Measurements from ENCODE around the gene PHETA2. TPM values are rescaled to one million over a fixed set of nuclear protein-coding genes. Genes with fewer than 3 reads are reported as not detected.
"Not testable (repeated sequence)": the region's sequence is repeated elsewhere in the genome, so short reads cannot be mapped to it uniquely, and the experiment has no call there.

PHETA2 gene
- polyA plus RNA-seq, 2 of the 4 experiments (the other 2 are of a cell fraction) = 0.03 TPM; not detected in 1

DNA sequence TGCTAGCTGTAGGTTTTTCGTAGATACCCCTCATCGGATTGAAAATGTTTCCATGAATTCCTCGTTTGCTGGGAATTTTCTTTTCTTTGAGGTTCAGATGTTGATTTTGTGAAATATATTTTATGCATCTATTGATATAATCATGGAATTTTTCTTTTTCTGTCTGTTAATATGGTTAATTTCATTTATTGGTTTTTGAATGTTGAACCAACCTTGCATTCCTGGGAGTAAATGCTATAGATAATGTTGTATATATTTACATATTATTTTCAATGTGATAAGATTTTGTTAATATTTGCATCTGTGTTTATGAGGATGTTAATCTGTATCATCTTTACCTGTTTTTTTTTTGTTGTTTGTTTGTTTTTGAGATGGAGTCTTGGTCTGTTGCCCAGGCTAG lies 27.2 kb downstream of the PHETA2 start:
- Histone ChIP-seq H3K27ac (no peak overlapping the region), H3K4me1 (no peaks in the 10 kb centered on the region), H3K4me3 (no peak overlapping the region), H3K9me3 (peaks cover 22% of the 10 kb centered on the region; the same call in 2 of the 3 replicates), H3K4me2 (no peak overlapping the region)
- ChIA-PET POLR2A (no interaction called here), CTCF (interaction anchor here (0.6 kb wide), 1 partner anchor 144 kb away, joined by 3 read pairs; no protein-coding TSS in a partner anchor)
- FAIRE-seq (no peak), DNase-seq (ENCODE audit: low read depth in 1 of 2, low spot score in 1 of 2) (no peak), ATAC-seq (no peak)
- TF ChIP-seq FOSL2 (IDR thresholded peaks at IDR 0.05) (no peak), FOSL2 (CRISPR knock-in tag; IDR thresholded peaks at IDR 0.05) (no peak), REST (IDR thresholded peaks at IDR 0.05) (no peak), GATA3 (IDR thresholded peaks at IDR 0.05; ENCODE audit: borderline replicate concordance) (no peak), JUN (IDR thresholded peaks at IDR 0.05) (no peak), MYC (IDR thresholded peaks at IDR 0.05; ENCODE audit: borderline replicate concordance, low read length) (no peak), SMC3 (IDR thresholded peaks at IDR 0.05) (no peak), RNF2 (IDR thresholded peaks at IDR 0.05; ENCODE audit: borderline replicate concordance, low read depth) (no peak), HMGXB4 (CRISPR knock-in tag; IDR thresholded peaks at IDR 0.05; ENCODE audit: borderline replicate concordance) (no peak), NR3C1 (IDR thresholded peaks at IDR 0.05) (no peak), ZSCAN20 (CRISPR knock-in tag; IDR thresholded peaks at IDR 0.05) (no peak), CBX8 (IDR thresholded peaks at IDR 0.05) (no peak), BHLHE40 (IDR thresholded peaks at IDR 0.05; ENCODE audit: low read depth, low read length) (no peak), CHD4 (IDR thresholded peaks at IDR 0.05; ENCODE audit: borderline replicate concordance) (no peak)
- TF ChIP-seq, protein P1, sequence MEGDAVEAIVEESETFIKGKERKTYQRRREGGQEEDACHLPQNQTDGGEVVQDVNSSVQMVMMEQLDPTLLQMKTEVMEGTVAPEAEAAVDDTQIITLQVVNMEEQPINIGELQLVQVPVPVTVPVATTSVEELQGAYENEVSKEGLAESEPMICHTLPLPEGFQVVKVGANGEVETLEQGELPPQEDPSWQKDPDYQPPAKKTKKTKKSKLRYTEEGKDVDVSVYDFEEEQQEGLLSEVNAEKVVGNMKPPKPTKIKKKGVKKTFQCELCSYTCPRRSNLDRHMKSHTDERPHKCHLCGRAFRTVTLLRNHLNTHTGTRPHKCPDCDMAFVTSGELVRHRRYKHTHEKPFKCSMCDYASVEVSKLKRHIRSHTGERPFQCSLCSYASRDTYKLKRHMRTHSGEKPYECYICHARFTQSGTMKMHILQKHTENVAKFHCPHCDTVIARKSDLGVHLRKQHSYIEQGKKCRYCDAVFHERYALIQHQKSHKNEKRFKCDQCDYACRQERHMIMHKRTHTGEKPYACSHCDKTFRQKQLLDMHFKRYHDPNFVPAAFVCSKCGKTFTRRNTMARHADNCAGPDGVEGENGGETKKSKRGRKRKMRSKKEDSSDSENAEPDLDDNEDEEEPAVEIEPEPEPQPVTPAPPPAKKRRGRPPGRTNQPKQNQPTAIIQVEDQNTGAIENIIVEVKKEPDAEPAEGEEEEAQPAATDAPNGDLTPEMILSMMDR (IDR thresholded peaks at IDR 0.05) = no peak
- 63% methylated on average over 3 of the region's 3 CpGs for WGBS (ENCODE audit: missing lambda C conversion rate)

GRCh38 chr22:42104332-42104860 lies 30.3 kb downstream of the PHETA2 start:
- POLR2A ChIA-PET; ATAC-seq; H3K4me3 ChIP-seq; H3K4me1 ChIP-seq; H3K4me2 ChIP-seq; DNase-seq (ENCODE audit: low read depth in 1 of 2, low spot score in 1 of 2); FAIRE-seq; H3K27ac ChIP-seq: not testable (repeated sequence)
- CTCF ChIA-PET = interaction anchor here (0.9 to 1.4 kb wide), 2 partner anchors 14 to 64 kb away, joined by 3 to 5 read pairs; partner anchors contain the start of gene NDUFA6
- WGBS (ENCODE audit: missing lambda C conversion rate) = 56% methylated on average over 6 of the region's 6 CpGs
- peaks cover 22% of the 10 kb centered on the region; the same call in 2 of the 3 replicates for H3K9me3 ChIP-seq

- 81% methylated on average over 16 of the region's 18 CpGs for WGBS (ENCODE audit: missing lambda C conversion rate)
- CTCF ChIA-PET = interaction anchor here (1.3 kb wide), 1 partner anchor 18 kb away, joined by 8 read pairs; the partner anchor contains the start of gene NDUFA6
- TF ChIP-seq SMC3 (IDR thresholded peaks at IDR 0.05) (no peak), KDM5A (IDR thresholded peaks at IDR 0.05) (no peak), BCL3 (IDR thresholded peaks at IDR 0.05) (no peak), CEBPB (IDR thresholded peaks at IDR 0.05) (no peak), TP53 (CRISPR knock-in tag; IDR thresholded peaks at IDR 0.05) (no peak), HDAC2 (IDR thresholded peaks at IDR 0.05) (no peak), RCOR1 (IDR thresholded peaks at IDR 0.05; ENCODE audit: low read depth, low read length) (no peak), MYC (IDR thresholded peaks at IDR 0.05; ENCODE audit: borderline replicate concordance, low read length) (no peak), ZNF302 (CRISPR knock-in tag; IDR thresholded peaks at IDR 0.05) (no peak), RFX5 (IDR thresholded peaks at IDR 0.05) (no peak)
- TF ChIP-seq, protein P1 (IDR thresholded peaks at IDR 0.05) = no peak
- FAIRE-seq = no peak
- no peak overlapping the region for H3K27ac ChIP-seq
- DNase-seq (ENCODE audit: low read depth in 1 of 2, low spot score in 1 of 2) = no peak
- peaks cover 11% of the 10 kb centered on the region; the same call in 2 of the 3 replicates for H3K9me3 ChIP-seq
- no peak for ATAC-seq
- POLR2A ChIA-PET = no interaction called here
- no peak overlapping the region for H3K4me2 ChIP-seq
- H3K4me3 ChIP-seq = no peak overlapping the region
- no peaks in the 10 kb centered on the region for H3K4me1 ChIP-seq
Observed at GRCh38 chr22:42108848-42109247, 34.8 kb downstream of the PHETA2 start.
